Measurements from ENCODE around the gene LEKR1. TPM values are rescaled to one million over a fixed set of nuclear protein-coding genes. Genes with fewer than 3 reads are reported as not detected.

LEKR1 gene
- total and polyA plus RNA-seq, 2 donors = 1.0 to 1.7 TPM

DNA sequence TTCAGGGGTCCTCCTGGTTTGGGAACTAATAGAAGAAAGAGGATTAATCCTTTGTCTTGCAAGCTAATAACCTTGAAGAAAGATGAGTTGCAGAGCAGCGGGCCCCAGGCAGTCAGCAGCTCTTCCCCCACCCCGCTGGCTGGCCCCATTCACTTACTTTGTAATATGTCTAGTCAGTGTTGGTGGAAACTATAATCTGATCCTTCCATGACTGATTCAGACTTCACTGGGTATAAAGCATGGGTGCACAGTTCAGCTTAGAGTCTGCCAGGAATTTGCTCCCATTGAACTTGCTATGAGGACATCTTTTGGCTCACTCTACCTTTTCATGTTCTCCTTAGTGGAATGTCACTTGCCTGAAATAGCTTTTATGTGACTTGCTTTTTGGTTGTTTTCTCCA is 216.1 kb downstream of the LEKR1 start:
- Histone ChIP-seq H3K4me1 (ENCODE audit: control insufficient read depth in 2 of 2, insufficient read depth in 2 of 2, low read length in 2 of 2) (no peaks in the 10 kb centered on the region), H3K4me3 (ENCODE audit: low read length in 2 of 2) (no peak overlapping the region), H3K27ac (ENCODE audit: low read depth in 1 of 2, low read length in 1 of 2) (no peak overlapping the region), H3K27me3 (ENCODE audit: control insufficient read depth in 2 of 2, insufficient read depth in 1 of 2, low read length in 1 of 2) (no peaks in the 10 kb centered on the region), H3K36me3 (ENCODE audit: control insufficient read depth in 2 of 2, insufficient read depth in 2 of 2, low read length in 1 of 2) (no peaks in the 10 kb centered on the region), H3K9me3 (ENCODE audit: control insufficient read depth in 2 of 2, insufficient read depth in 1 of 2, low read length in 1 of 2) (no peaks in the 10 kb centered on the region)
- no peak for DNase-seq (ENCODE audit: low read depth in 6 of 9, low spot score in 9 of 9)
- WGBS = 98% methylated on average over 2 of the region's 2 CpGs

- Histone ChIP-seq H3K9me3 (ENCODE audit: control insufficient read depth in 2 of 2, insufficient read depth in 1 of 2, low read length in 1 of 2) (no peaks in the 10 kb centered on the region), H3K4me3 (ENCODE audit: low read length in 2 of 2) (no peak overlapping the region), H3K4me1 (ENCODE audit: control insufficient read depth in 2 of 2, insufficient read depth in 2 of 2, low read length in 2 of 2) (no peaks in the 10 kb centered on the region), H3K36me3 (ENCODE audit: control insufficient read depth in 2 of 2, insufficient read depth in 2 of 2, low read length in 1 of 2) (no peaks in the 10 kb centered on the region), H3K27ac (ENCODE audit: low read depth in 1 of 2, low read length in 1 of 2) (no peak overlapping the region), H3K27me3 (ENCODE audit: control insufficient read depth in 2 of 2, insufficient read depth in 1 of 2, low read length in 1 of 2) (no peaks in the 10 kb centered on the region)
- DNase-seq (ENCODE audit: low read depth in 6 of 9, low spot score in 9 of 9) = no peak
- 95% methylated on average over 1 of the region's 1 CpG for WGBS
Observed at GRCh38 chr3:157043771-157044170, 217.6 kb downstream of the LEKR1 start.

- no peaks in the 10 kb centered on the region for H3K27me3 ChIP-seq (ENCODE audit: control insufficient read depth in 2 of 2, insufficient read depth in 1 of 2, low read length in 1 of 2)
- no peak overlapping the region for H3K4me3 ChIP-seq (ENCODE audit: low read length in 2 of 2)
- H3K27ac ChIP-seq (ENCODE audit: low read depth in 1 of 2, low read length in 1 of 2) = no peak overlapping the region
- no peak for DNase-seq (ENCODE audit: low read depth in 6 of 9, low spot score in 9 of 9)
- H3K4me1 ChIP-seq (ENCODE audit: control insufficient read depth in 2 of 2, insufficient read depth in 2 of 2, low read length in 2 of 2) = no peaks in the 10 kb centered on the region
- no peaks in the 10 kb centered on the region for H3K36me3 ChIP-seq (ENCODE audit: control insufficient read depth in 2 of 2, insufficient read depth in 2 of 2, low read length in 1 of 2)
- 95% methylated on average over 12 of the region's 12 CpGs for WGBS
- no peaks in the 10 kb centered on the region for H3K9me3 ChIP-seq (ENCODE audit: control insufficient read depth in 2 of 2, insufficient read depth in 1 of 2, low read length in 1 of 2)
Observed at GRCh38 chr3:157045238-157045850, 219.2 kb downstream of the LEKR1 start.

- Histone ChIP-seq H3K36me3 (ENCODE audit: control insufficient read depth in 2 of 2, insufficient read depth in 2 of 2, low read length in 1 of 2) (no peaks in the 10 kb centered on the region), H3K27me3 (ENCODE audit: control insufficient read depth in 2 of 2, insufficient read depth in 1 of 2, low read length in 1 of 2) (no peaks in the 10 kb centered on the region), H3K27ac (ENCODE audit: low read depth in 1 of 2, low read length in 1 of 2) (no peak overlapping the region), H3K9me3 (ENCODE audit: control insufficient read depth in 2 of 2, insufficient read depth in 1 of 2, low read length in 1 of 2) (no peaks in the 10 kb centered on the region), H3K4me1 (ENCODE audit: control insufficient read depth in 2 of 2, insufficient read depth in 2 of 2, low read length in 2 of 2) (no peaks in the 10 kb centered on the region), H3K4me3 (ENCODE audit: low read length in 2 of 2) (no peak overlapping the region)
- WGBS = 84% methylated on average over 1 of the region's 1 CpG
- no peak for DNase-seq (ENCODE audit: low read depth in 6 of 9, low spot score in 9 of 9)
Observed at GRCh38 chr3:157046520-157046919, 220.4 kb downstream of the LEKR1 start.

DNA sequence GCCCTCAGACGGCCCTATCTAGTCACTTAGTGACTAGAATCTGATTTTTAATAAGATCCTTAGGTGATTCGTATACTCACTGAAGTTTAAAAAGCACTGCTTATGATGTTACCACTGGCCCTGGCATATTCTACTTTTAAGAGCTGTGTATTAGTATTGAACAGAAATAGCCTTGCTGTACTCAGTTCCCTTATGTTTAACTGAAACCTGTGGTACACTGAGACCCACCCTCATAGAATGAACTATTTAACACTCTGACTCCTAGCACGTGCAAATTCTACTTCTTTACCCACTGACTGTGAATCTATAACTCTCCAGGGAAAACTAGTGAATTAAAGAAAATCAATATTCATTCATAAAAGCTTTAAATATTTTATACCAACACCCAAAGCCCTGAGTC is 224.9 kb downstream of the LEKR1 start:
- Histone ChIP-seq H3K27me3 (ENCODE audit: control insufficient read depth in 2 of 2, insufficient read depth in 1 of 2, low read length in 1 of 2) (no peaks in the 10 kb centered on the region), H3K27ac (ENCODE audit: low read depth in 1 of 2, low read length in 1 of 2) (no peak overlapping the region), H3K4me1 (ENCODE audit: control insufficient read depth in 2 of 2, insufficient read depth in 2 of 2, low read length in 2 of 2) (no peaks in the 10 kb centered on the region), H3K36me3 (ENCODE audit: control insufficient read depth in 2 of 2, insufficient read depth in 2 of 2, low read length in 1 of 2) (no peaks in the 10 kb centered on the region), H3K9me3 (ENCODE audit: control insufficient read depth in 2 of 2, insufficient read depth in 1 of 2, low read length in 1 of 2) (no peaks in the 10 kb centered on the region), H3K4me3 (ENCODE audit: low read length in 2 of 2) (no peak overlapping the region)
- WGBS = 96% methylated on average over 3 of the region's 3 CpGs
- DNase-seq (ENCODE audit: low read depth in 6 of 9, low spot score in 9 of 9) = no peak

- Histone ChIP-seq H3K27me3 (ENCODE audit: control insufficient read depth in 2 of 2, insufficient read depth in 1 of 2, low read length in 1 of 2) (no peaks in the 10 kb centered on the region), H3K4me3 (ENCODE audit: low read length in 2 of 2) (no peak overlapping the region), H3K27ac (ENCODE audit: low read depth in 1 of 2, low read length in 1 of 2) (no peak overlapping the region), H3K36me3 (ENCODE audit: control insufficient read depth in 2 of 2, insufficient read depth in 2 of 2, low read length in 1 of 2) (no peaks in the 10 kb centered on the region), H3K9me3 (ENCODE audit: control insufficient read depth in 2 of 2, insufficient read depth in 1 of 2, low read length in 1 of 2) (no peaks in the 10 kb centered on the region), H3K4me1 (ENCODE audit: control insufficient read depth in 2 of 2, insufficient read depth in 2 of 2, low read length in 2 of 2) (no peaks in the 10 kb centered on the region)
- DNase-seq (ENCODE audit: low read depth in 6 of 9, low spot score in 9 of 9) = no peak
Observed at GRCh38 chr3:157051591-157051990, 225.4 kb downstream of the LEKR1 start.

DNA sequence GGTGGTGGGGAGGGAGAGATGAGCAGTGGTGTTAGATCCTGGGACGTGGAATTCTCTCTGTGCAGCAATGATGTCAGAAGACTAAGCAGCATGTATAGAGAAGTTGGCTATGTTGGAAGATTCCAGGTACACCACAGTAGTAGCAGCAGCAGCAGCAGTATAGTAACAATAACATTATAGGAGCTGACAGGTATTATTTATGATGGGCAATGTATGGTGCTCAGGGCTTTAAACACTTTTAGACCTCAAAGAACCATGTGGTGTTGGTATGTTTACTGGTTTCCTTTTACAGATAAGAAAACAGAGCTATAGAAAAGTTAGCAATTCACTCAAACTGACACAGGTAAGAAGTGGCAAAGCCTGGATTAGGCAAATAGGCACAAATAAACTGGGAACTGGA is 229.9 kb downstream of the LEKR1 start:
- Histone ChIP-seq H3K4me1 (ENCODE audit: control insufficient read depth in 2 of 2, insufficient read depth in 2 of 2, low read length in 2 of 2) (no peaks in the 10 kb centered on the region), H3K27ac (ENCODE audit: low read depth in 1 of 2, low read length in 1 of 2) (no peak overlapping the region), H3K9me3 (ENCODE audit: control insufficient read depth in 2 of 2, insufficient read depth in 1 of 2, low read length in 1 of 2) (no peaks in the 10 kb centered on the region), H3K36me3 (ENCODE audit: control insufficient read depth in 2 of 2, insufficient read depth in 2 of 2, low read length in 1 of 2) (no peaks in the 10 kb centered on the region), H3K27me3 (ENCODE audit: control insufficient read depth in 2 of 2, insufficient read depth in 1 of 2, low read length in 1 of 2) (no peaks in the 10 kb centered on the region), H3K4me3 (ENCODE audit: low read length in 2 of 2) (no peak overlapping the region)
- DNase-seq (ENCODE audit: low read depth in 6 of 9, low spot score in 9 of 9) = no peak
- 100% methylated on average over 1 of the region's 1 CpG for WGBS

GRCh38 chr3:157058392-157059071 is 232.4 kb downstream of the LEKR1 start:
- no peak overlapping the region for H3K4me3 ChIP-seq (ENCODE audit: low read length in 2 of 2)
- no peaks in the 10 kb centered on the region for H3K36me3 ChIP-seq (ENCODE audit: control insufficient read depth in 2 of 2, insufficient read depth in 2 of 2, low read length in 1 of 2)
- no peaks in the 10 kb centered on the region for H3K9me3 ChIP-seq (ENCODE audit: control insufficient read depth in 2 of 2, insufficient read depth in 1 of 2, low read length in 1 of 2)
- H3K4me1 ChIP-seq (ENCODE audit: control insufficient read depth in 2 of 2, insufficient read depth in 2 of 2, low read length in 2 of 2) = no peaks in the 10 kb centered on the region
- DNase-seq (ENCODE audit: low read depth in 6 of 9, low spot score in 9 of 9) = no peak
- 97% methylated on average over 2 of the region's 2 CpGs for WGBS
- H3K27ac ChIP-seq (ENCODE audit: low read depth in 1 of 2, low read length in 1 of 2) = no peak overlapping the region
- H3K27me3 ChIP-seq (ENCODE audit: control insufficient read depth in 2 of 2, insufficient read depth in 1 of 2, low read length in 1 of 2) = no peaks in the 10 kb centered on the region

DNA sequence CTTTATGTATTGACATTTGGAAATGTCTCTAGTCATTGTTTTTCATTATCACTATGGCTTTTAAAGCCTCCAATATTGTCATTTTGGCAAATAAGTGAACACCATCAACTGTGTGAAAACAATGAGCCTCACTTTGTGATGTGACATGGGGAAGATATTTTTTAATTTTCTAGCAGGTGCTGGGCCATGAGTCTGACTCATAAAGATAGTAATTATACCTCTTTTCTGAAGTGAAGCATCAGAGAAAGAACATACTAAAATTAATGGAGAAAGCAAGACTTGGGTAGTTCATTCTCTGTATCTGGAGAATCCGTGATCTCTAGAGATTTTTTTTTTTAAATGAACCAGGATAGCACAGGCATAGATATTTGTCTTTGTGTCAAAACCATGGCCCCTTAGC is 233.0 kb downstream of the LEKR1 start:
- no peak overlapping the region for H3K4me3 ChIP-seq (ENCODE audit: low read length in 2 of 2)
- WGBS = 95% methylated on average over 1 of the region's 1 CpG
- H3K27ac ChIP-seq (ENCODE audit: low read depth in 1 of 2, low read length in 1 of 2) = no peak overlapping the region
- no peaks in the 10 kb centered on the region for H3K9me3 ChIP-seq (ENCODE audit: control insufficient read depth in 2 of 2, insufficient read depth in 1 of 2, low read length in 1 of 2)
- H3K27me3 ChIP-seq (ENCODE audit: control insufficient read depth in 2 of 2, insufficient read depth in 1 of 2, low read length in 1 of 2) = no peaks in the 10 kb centered on the region
- peaks cover 0 to 2% of the 10 kb centered on the region in 2 donors for H3K4me1 ChIP-seq (ENCODE audit: control insufficient read depth in 2 of 2, insufficient read depth in 2 of 2, low read length in 2 of 2)
- H3K36me3 ChIP-seq (ENCODE audit: control insufficient read depth in 2 of 2, insufficient read depth in 2 of 2, low read length in 1 of 2) = no peaks in the 10 kb centered on the region
- no peak for DNase-seq (ENCODE audit: low read depth in 6 of 9, low spot score in 9 of 9)

Data from thymus (tissue), 11 donors.